GDM1 (cell line): ENCODE measurements around the gene ARHGAP24.

Experiments
- DNase-seq: peaks from one replicate; lab custom pipeline; 2025; lab: John Stamatoyannopoulos, UW

The ARHGAP24 gene

GRCh38 chr4:85697854-85698253, 222.9 kb downstream of the ARHGAP24 start:
- no peak for DNase-seq

GRCh38 chr4:85700362-85700761, 225.4 kb downstream of the ARHGAP24 start:
- DNase-seq = no peak

- no peak for DNase-seq
Measured at GRCh38 chr4:85701861-85702321, 226.9 kb downstream of the ARHGAP24 start.

- DNase-seq = no peak
Measured at GRCh38 chr4:85703096-85703495, 228.1 kb downstream of the ARHGAP24 start.

GRCh38 chr4:85707611-85708010, 232.7 kb downstream of the ARHGAP24 start:
- no peak for DNase-seq

GRCh38 chr4:85708468-85708867, 233.5 kb downstream of the ARHGAP24 start:
- no peak for DNase-seq

GRCh38 chr4:85713005-85713404, 238.1 kb downstream of the ARHGAP24 start:
- DNase-seq = no peak

- DNase-seq = no peak
Measured at GRCh38 chr4:85715991-85716737, 241.2 kb downstream of the ARHGAP24 start.

- DNase-seq = no peak
Measured at GRCh38 chr4:85717351-85717750, 242.4 kb downstream of the ARHGAP24 start.

- DNase-seq = no peak
Measured at GRCh38 chr4:85717847-85718246, 242.9 kb downstream of the ARHGAP24 start.

- no peak for DNase-seq
Measured at GRCh38 chr4:85720735-85721134, 245.8 kb downstream of the ARHGAP24 start.

GRCh38 chr4:85722401-85722800, 247.5 kb downstream of the ARHGAP24 start:
- DNase-seq = no peak

- no peak for DNase-seq
Measured at GRCh38 chr4:85722807-85723206, 247.9 kb downstream of the ARHGAP24 start.

GRCh38 chr4:85724791-85725563, 250.0 kb downstream of the ARHGAP24 start:
- DNase-seq = no peak

- DNase-seq = peak; percentile 59
Measured at GRCh38 chr4:85725721-85726170, 250.8 kb downstream of the ARHGAP24 start.

GRCh38 chr4:85726555-85726954, 251.6 kb downstream of the ARHGAP24 start:
- no peak for DNase-seq

GRCh38 chr4:85728464-85728863, 253.5 kb downstream of the ARHGAP24 start:
- DNase-seq = no peak

- no peak for DNase-seq
Measured at GRCh38 chr4:85732124-85732523, 257.2 kb downstream of the ARHGAP24 start.

- DNase-seq = no peak
Measured at GRCh38 chr4:85733798-85734197, 258.8 kb downstream of the ARHGAP24 start.

GRCh38 chr4:85734424-85734831, 259.5 kb downstream of the ARHGAP24 start:
- DNase-seq = no peak

- no peak for DNase-seq
Measured at GRCh38 chr4:85736571-85736970, 261.6 kb downstream of the ARHGAP24 start.

- no peak for DNase-seq
Measured at GRCh38 chr4:85737254-85737653, 262.3 kb downstream of the ARHGAP24 start.

- DNase-seq = no peak
Measured at GRCh38 chr4:85738721-85739120, 263.8 kb downstream of the ARHGAP24 start.
